Measurements from ENCODE around the gene HOXA11.

DNA sequence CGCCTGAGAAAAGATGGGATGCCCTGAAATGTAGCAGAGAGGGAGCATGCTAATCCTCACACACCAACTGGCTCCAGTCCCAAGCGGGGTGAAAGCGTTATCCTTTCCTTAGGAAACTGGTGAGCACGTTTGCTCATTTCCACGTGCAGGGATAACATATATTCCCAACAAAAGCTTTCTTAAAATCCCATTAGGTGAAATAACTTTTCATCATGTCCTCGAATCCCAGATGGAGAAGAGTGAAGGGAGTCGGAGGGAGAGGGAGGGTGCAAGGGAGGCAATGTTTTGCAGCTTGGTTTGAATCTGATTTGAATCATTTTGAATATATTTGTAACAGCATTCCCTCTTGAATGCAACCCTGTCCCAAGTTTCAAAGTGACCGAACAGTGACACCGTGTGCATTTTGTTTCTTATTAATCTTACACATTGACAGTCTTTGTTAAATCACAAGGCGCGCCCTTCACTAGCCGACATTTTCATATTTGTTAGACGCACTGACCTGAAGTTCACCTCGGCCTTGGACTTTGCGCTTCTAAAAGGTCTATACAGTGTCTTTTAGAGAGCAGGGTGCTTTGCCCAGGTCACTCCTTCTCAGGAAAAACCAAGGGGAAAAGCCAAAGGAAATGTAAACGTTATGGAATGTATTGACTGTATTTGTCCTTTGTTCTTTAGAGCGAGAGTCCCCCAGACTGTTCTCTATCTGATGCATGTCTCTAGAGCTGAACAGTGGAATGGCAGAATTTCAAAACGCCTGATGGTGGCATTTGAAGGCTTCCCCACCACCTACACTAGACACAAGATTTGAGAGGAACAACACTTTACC is 51.4 kb downstream of the HOXA11 start:
- TF ChIP-seq, protein P1, sequence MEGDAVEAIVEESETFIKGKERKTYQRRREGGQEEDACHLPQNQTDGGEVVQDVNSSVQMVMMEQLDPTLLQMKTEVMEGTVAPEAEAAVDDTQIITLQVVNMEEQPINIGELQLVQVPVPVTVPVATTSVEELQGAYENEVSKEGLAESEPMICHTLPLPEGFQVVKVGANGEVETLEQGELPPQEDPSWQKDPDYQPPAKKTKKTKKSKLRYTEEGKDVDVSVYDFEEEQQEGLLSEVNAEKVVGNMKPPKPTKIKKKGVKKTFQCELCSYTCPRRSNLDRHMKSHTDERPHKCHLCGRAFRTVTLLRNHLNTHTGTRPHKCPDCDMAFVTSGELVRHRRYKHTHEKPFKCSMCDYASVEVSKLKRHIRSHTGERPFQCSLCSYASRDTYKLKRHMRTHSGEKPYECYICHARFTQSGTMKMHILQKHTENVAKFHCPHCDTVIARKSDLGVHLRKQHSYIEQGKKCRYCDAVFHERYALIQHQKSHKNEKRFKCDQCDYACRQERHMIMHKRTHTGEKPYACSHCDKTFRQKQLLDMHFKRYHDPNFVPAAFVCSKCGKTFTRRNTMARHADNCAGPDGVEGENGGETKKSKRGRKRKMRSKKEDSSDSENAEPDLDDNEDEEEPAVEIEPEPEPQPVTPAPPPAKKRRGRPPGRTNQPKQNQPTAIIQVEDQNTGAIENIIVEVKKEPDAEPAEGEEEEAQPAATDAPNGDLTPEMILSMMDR (IDR thresholded peaks at IDR 0.05) = no peak
- TF ChIP-seq POLR2AphosphoS5 (IDR thresholded peaks at IDR 0.05; ENCODE audit: insufficient read depth in 1 of 2, low read depth in 1 of 2) = no peak

Data from vagina (tissue), 2 donors.